ENCODE results near the gene POU2F1.

DNA sequence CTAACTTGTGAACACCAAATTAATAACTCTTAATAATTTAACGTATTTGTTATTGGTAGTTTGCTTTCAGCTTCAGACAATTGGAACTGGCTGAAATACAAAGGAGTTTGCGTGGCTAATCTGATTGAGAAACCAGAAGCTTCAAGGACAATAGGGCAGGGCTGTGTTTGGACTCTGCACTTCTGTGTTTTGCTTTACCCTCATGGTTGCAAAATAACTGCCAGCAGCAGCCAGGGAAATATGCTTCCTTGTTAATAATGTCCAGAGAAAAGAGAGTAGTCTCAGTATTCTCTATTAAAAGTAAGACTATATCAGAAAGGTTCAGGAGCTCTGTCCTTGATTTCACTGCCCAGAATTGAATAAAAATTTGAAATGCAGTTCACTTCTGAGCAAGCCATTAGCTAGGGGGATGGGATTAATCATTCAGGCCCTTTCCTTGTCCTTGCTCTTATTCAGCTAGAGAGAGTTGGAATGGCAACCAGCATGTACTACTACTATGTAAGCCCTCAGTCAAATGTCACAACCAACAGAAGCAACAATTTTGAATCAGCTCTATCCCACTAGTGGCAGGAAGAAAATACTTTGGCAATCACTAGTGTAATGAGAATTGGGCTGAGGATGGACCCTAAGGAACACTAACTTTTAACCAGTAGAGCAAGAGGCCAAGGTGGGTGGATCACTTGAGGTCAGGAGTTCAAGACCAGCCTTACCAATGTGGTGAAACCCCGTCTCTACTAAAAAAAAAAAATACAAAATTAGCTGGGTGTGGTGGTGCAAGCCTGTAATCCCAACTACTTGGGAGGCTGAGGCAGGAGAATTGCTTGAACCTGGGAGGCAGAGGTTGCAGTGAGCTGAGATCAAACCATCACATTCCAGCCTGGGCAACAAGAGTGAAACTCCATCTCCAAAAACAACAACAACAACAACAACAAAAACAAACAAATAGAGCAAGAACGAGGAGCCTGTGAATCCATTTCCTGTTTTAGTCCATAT, 76.8 kb downstream of the POU2F1 start:
- TF ChIP-seq CTCF (IDR thresholded peaks at IDR 0.05; ENCODE audit: insufficient read depth, low read length, poor library complexity, severe bottlenecking), result no peak
- no peak for TF ChIP-seq EZH2phosphoT487 (conservative IDR thresholded peaks at IDR 0.05; ENCODE audit: low read length)

Data from SU-DHL-6 (cell line).